Endothelial cell (in vitro differentiated cells): ENCODE data around the gene HS3ST3A1. TPM values are rescaled to one million over a fixed set of nuclear protein-coding genes. Genes with fewer than 3 reads are reported as not detected.

Experiments used
- DNase-seq: peaks from one replicate; pipeline ENCODE4 v3.0.0; 2021; ENCODE audit warnings: low spot score
- H3K27ac Mint-ChIP-seq: one replicate; pipeline ENCODE4 v1.8.0; 2021; ENCODE audit warnings: mixed read lengths, inconsistent platforms; ENCODE audit not compliant: unreplicated experiment
- H3K27me3 Mint-ChIP-seq: one replicate; pipeline ENCODE4 v1.8.0; 2021; ENCODE audit warnings: mild to moderate bottlenecking, moderate library complexity, mixed read lengths, inconsistent platforms; ENCODE audit not compliant: unreplicated experiment
- H3K36me3 Mint-ChIP-seq: one replicate; pipeline ENCODE4 v1.8.0; 2021; ENCODE audit warnings: mild to moderate bottlenecking, low read depth, mixed read lengths, inconsistent platforms; ENCODE audit not compliant: unreplicated experiment
- H3K4me1 Mint-ChIP-seq: one replicate; pipeline ENCODE4 v1.8.0; 2021; ENCODE audit warnings: mild to moderate bottlenecking, mixed read lengths, inconsistent platforms; ENCODE audit not compliant: unreplicated experiment
- H3K4me3 Mint-ChIP-seq: one replicate; pipeline ENCODE4 v1.8.0; 2021; ENCODE audit warnings: mild to moderate bottlenecking, mixed read lengths, inconsistent platforms; ENCODE audit not compliant: unreplicated experiment
- H3K9me3 Mint-ChIP-seq: one replicate; pipeline ENCODE4 v1.8.0; 2021; ENCODE audit warnings: mixed read lengths, inconsistent platforms; ENCODE audit not compliant: unreplicated experiment
- total RNA-seq: library from RNA; stranded (reverse); fragmentation: NEBNext Ultra II Directional; extraction: Animal tissue kit (Norgen Biotek cat#: 25700); gene quantifications from one replicate; pipeline ENCODE4 v1.2.1, GENCODE V29; 2021; ENCODE audit not compliant: unreplicated experiment
- TF ChIP-seq, protein P1 (sequence below): fragments of 200-600 bp; sonication (generic); IDR thresholded peaks from one replicate; pipeline ENCODE4 v1.5.0; 2021; ENCODE audit warnings: antibody characterized with exemption; ENCODE audit not compliant: unreplicated experiment

HS3ST3A1 gene
- total RNA-seq, 1 donor from 2014 or later = 1.1 TPM

DNA sequence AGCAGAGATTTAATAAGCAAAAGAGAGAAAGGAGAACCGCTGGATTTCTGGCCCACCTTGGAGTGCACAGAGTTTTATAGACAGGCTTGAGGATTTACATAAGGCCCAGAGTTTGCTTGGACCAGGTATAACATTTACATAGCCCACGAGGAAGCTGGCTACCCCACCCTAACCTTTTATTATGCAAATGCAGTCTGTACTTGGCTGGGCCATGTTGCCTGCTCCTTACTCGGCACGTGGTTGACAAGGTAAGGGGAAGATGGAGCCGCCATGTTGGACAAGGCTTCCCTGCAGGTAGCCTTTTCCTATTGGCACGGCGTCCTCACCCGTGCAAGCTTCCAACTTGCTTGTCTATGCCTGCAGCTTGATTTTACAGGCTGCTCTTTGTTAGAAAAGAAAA lies 35.2 kb upstream of the HS3ST3A1 start:
- Mint-ChIP-seq H3K4me3 (no peak overlapping the region), H3K27ac (no peak overlapping the region), H3K9me3 (no peaks in the 10 kb centered on the region), H3K4me1 (no peaks in the 10 kb centered on the region), H3K36me3 (no peaks in the 10 kb centered on the region), H3K27me3 (peaks cover 1% of the 10 kb centered on the region)
- TF ChIP-seq, protein P1, sequence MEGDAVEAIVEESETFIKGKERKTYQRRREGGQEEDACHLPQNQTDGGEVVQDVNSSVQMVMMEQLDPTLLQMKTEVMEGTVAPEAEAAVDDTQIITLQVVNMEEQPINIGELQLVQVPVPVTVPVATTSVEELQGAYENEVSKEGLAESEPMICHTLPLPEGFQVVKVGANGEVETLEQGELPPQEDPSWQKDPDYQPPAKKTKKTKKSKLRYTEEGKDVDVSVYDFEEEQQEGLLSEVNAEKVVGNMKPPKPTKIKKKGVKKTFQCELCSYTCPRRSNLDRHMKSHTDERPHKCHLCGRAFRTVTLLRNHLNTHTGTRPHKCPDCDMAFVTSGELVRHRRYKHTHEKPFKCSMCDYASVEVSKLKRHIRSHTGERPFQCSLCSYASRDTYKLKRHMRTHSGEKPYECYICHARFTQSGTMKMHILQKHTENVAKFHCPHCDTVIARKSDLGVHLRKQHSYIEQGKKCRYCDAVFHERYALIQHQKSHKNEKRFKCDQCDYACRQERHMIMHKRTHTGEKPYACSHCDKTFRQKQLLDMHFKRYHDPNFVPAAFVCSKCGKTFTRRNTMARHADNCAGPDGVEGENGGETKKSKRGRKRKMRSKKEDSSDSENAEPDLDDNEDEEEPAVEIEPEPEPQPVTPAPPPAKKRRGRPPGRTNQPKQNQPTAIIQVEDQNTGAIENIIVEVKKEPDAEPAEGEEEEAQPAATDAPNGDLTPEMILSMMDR = no peak
- DNase-seq = no peak

DNA sequence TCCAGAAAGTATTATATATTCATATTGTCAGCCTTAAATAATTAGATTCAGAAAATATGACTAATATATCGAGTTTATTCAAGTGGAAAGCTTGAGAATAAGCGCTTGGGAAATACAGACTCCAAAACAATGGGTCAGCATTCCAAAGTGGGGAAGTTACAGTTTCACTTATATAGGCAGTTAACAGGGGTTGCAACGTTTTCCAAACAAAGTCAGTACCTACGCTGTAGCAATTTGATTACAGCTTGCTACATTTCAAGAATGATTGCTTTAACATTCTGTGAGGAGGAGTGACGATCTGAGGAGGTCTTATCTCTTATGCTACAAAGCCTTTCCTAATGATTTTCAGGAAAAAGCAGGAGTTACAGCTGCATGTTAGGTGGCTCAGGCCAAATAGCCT lies 34.2 kb upstream of the HS3ST3A1 start:
- Mint-ChIP-seq H3K4me1 (no peaks in the 10 kb centered on the region), H3K4me3 (no peak overlapping the region), H3K27me3 (peaks cover 1% of the 10 kb centered on the region), H3K27ac (no peak overlapping the region), H3K9me3 (no peaks in the 10 kb centered on the region), H3K36me3 (no peaks in the 10 kb centered on the region)
- TF ChIP-seq, protein P1 = no peak
- no peak for DNase-seq

DNA sequence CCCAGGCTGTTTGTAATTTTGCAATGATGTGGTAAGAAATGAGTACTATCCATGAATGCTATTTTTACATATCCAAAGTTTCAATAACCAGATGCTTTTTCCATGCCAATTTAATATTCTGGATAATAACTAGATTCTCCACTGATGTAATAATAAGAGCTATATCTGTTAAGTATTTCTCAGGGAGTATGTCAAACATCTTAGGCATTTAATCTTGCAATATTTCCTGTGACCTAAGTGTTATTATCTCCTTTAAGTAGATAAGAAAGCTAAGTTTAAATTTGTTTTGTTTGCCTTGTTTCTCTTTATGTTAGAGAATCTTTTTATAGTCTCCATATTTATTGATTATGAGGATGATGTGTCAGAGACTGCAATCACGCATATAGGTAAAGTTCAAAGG lies 32.3 kb upstream of the HS3ST3A1 start:
- H3K27ac Mint-ChIP-seq = no peak overlapping the region
- peaks cover 1% of the 10 kb centered on the region for H3K27me3 Mint-ChIP-seq
- TF ChIP-seq, protein P1 = no peak
- DNase-seq = no peak
- H3K9me3 Mint-ChIP-seq = no peaks in the 10 kb centered on the region
- H3K4me1 Mint-ChIP-seq = no peaks in the 10 kb centered on the region
- no peaks in the 10 kb centered on the region for H3K36me3 Mint-ChIP-seq
- no peak overlapping the region for H3K4me3 Mint-ChIP-seq

DNA sequence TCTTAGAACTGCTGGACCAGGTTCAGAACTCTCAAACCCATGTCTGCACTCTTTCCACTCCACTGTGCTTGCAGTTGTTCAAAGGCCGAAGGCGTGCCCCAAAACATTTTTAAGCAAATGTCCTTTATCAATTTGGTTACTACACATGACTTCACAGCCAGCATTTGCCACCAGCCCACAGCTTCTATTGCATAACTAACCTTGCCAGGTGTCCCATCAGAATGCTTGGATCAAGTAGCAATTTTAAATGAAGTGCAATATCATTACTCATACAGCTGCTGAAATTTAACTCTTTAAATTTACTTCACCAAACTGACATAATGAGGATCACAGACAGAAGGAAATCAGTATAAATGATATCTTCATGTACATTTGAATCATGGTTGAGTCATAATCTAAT lies 29.8 kb upstream of the HS3ST3A1 start:
- TF ChIP-seq, protein P1 = no peak
- no peaks in the 10 kb centered on the region for H3K9me3 Mint-ChIP-seq
- DNase-seq = no peak
- no peak overlapping the region for H3K27ac Mint-ChIP-seq
- H3K36me3 Mint-ChIP-seq = no peaks in the 10 kb centered on the region
- peaks cover 1% of the 10 kb centered on the region for H3K27me3 Mint-ChIP-seq
- H3K4me3 Mint-ChIP-seq = no peak overlapping the region
- no peaks in the 10 kb centered on the region for H3K4me1 Mint-ChIP-seq

DNA sequence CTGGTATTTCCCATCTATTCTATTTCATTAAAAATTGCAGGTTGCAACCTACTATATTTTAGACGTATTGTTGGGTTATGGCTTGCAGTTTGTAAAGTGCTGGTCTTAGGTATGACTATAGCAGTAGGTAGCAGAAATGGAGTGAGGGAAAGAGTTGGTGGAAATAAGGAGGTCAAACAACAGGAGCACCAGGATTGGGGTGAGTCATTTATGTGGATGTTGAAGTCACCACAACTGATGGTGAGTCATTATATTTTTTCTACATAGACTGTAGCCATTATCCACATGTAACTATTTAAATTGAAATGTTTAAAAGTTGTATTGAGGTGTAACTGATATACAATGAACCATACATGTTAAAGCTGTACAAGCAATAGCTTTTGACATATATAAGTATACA lies 25.0 kb upstream of the HS3ST3A1 start:
- H3K36me3 Mint-ChIP-seq = no peaks in the 10 kb centered on the region
- H3K27ac Mint-ChIP-seq = no peak overlapping the region

More for the DNA sequence above, 25.0 kb upstream of the HS3ST3A1 start:
- TF ChIP-seq, protein P1 = no peak
- H3K27me3 Mint-ChIP-seq = peaks cover 3% of the 10 kb centered on the region
- H3K9me3 Mint-ChIP-seq = no peaks in the 10 kb centered on the region
- H3K4me3 Mint-ChIP-seq = no peak overlapping the region
- H3K4me1 Mint-ChIP-seq = no peaks in the 10 kb centered on the region
- no peak for DNase-seq
